HG03280 (cell line): Measurements from ENCODE around the gene ZNF236.

Experiments
- ATAC-seq: cut with Tn5 transposase; IDR thresholded peaks from one replicate; pipeline ENCODE4 v1.9.1; 2021; ENCODE audit warnings: mild to moderate bottlenecking, moderate library complexity; ENCODE audit not compliant: unreplicated experiment

The ZNF236 gene

GRCh38 chr18:76967721-76968472 is 145.5 kb downstream of the ZNF236 start:
- ATAC-seq: no peak

GRCh38 chr18:76970770-76971559 is 148.6 kb downstream of the ZNF236 start:
- no peak for ATAC-seq

- ATAC-seq: no peak
Observed at GRCh38 chr18:76972241-76972640, 149.9 kb downstream of the ZNF236 start.

GRCh38 chr18:76972846-76973519 is 150.6 kb downstream of the ZNF236 start:
- no peak for ATAC-seq

- no peak for ATAC-seq
Observed at GRCh38 chr18:76973520-76974266, 151.3 kb downstream of the ZNF236 start.

GRCh38 chr18:76974386-76974785 is 152.0 kb downstream of the ZNF236 start:
- ATAC-seq: no peak

- no peak for ATAC-seq
Observed at GRCh38 chr18:76975577-76976110, 153.3 kb downstream of the ZNF236 start.

- ATAC-seq: no peak
Observed at GRCh38 chr18:76977108-76977621, 154.8 kb downstream of the ZNF236 start.

GRCh38 chr18:76977684-76978232 is 155.4 kb downstream of the ZNF236 start:
- no peak for ATAC-seq

- ATAC-seq: no peak
Observed at GRCh38 chr18:76978616-76979015, 156.3 kb downstream of the ZNF236 start.

GRCh38 chr18:76979111-76979751 is 156.9 kb downstream of the ZNF236 start:
- ATAC-seq: no peak

GRCh38 chr18:76979906-76980305 is 157.5 kb downstream of the ZNF236 start:
- no peak for ATAC-seq

- peak; percentile 27 for ATAC-seq
Observed at GRCh38 chr18:76980663-76981395, 158.5 kb downstream of the ZNF236 start.

GRCh38 chr18:76981396-76981968 is 159.1 kb downstream of the ZNF236 start:
- ATAC-seq: peak; percentile 46

GRCh38 chr18:76982038-76982437 is 159.7 kb downstream of the ZNF236 start:
- no peak for ATAC-seq

GRCh38 chr18:76982841-76983583 is 160.7 kb downstream of the ZNF236 start:
- peak; percentile 82 for ATAC-seq

GRCh38 chr18:76983613-76984051 is 161.3 kb downstream of the ZNF236 start:
- no peak for ATAC-seq
